HG03108 (cell line): ENCODE data around the gene UBAP2.

Experiments used
- ATAC-seq: cut with Tn5 transposase; IDR thresholded peaks from one replicate; pipeline ENCODE4 v1.9.1; 2021; ENCODE audit warnings: moderate library complexity; ENCODE audit not compliant: unreplicated experiment

UBAP2 gene

GRCh38 chr9:33926746-33927485 is 121.8 kb downstream of the UBAP2 start:
- no peak for ATAC-seq

- ATAC-seq = no peak
Measured at GRCh38 chr9:33924978-33925797, 123.5 kb downstream of the UBAP2 start.

GRCh38 chr9:33923998-33924701 is 124.5 kb downstream of the UBAP2 start:
- ATAC-seq = no peak

- no peak for ATAC-seq
Measured at GRCh38 chr9:33923079-33923478, 125.6 kb downstream of the UBAP2 start.

GRCh38 chr9:33921967-33922895 is 126.5 kb downstream of the UBAP2 start:
- ATAC-seq = no peak

- no peak for ATAC-seq
Measured at GRCh38 chr9:33919276-33919897, 129.3 kb downstream of the UBAP2 start.

GRCh38 chr9:33917036-33917435 is 131.7 kb downstream of the UBAP2 start:
- no peak for ATAC-seq

- no peak for ATAC-seq
Measured at GRCh38 chr9:33914887-33915628, 133.6 kb downstream of the UBAP2 start.

- no peak for ATAC-seq
Measured at GRCh38 chr9:33913541-33913940, 135.1 kb downstream of the UBAP2 start.

- ATAC-seq = no peak
Measured at GRCh38 chr9:33908749-33909148, 139.9 kb downstream of the UBAP2 start.

- ATAC-seq = no peak
Measured at GRCh38 chr9:33908114-33908513, 140.6 kb downstream of the UBAP2 start.

GRCh38 chr9:33907347-33907746 is 141.3 kb downstream of the UBAP2 start:
- no peak for ATAC-seq

GRCh38 chr9:33906769-33907168 is 141.9 kb downstream of the UBAP2 start:
- no peak for ATAC-seq

GRCh38 chr9:33905137-33905536 is 143.6 kb downstream of the UBAP2 start:
- ATAC-seq = no peak

- no peak for ATAC-seq
Measured at GRCh38 chr9:33903157-33903780, 145.4 kb downstream of the UBAP2 start.

GRCh38 chr9:33894316-33894715 is 154.4 kb downstream of the UBAP2 start:
- no peak for ATAC-seq

- ATAC-seq = no peak
Measured at GRCh38 chr9:33893861-33894260, 154.8 kb downstream of the UBAP2 start.

- ATAC-seq = no peak
Measured at GRCh38 chr9:33885948-33886347, 162.7 kb downstream of the UBAP2 start.
